Right cardiac atrium (tissue), 5 donors: Measurements from ENCODE around the gene COLQ. TPM values are rescaled to one million over a fixed set of nuclear protein-coding genes. Genes with fewer than 3 reads are reported as not detected.

Source experiments
- ATAC-seq, 2 donors: fragments of 200-7000 bp; cut with Tn5 transposase; one replicate each; pipeline versions ENCODE4 v1.8.0 to v1.9.1; 2020; ENCODE audit warnings: moderate library complexity in 2 of 2, mild to moderate bottlenecking in 1 of 2
- DNase-seq, 3 donors: peaks; one replicate each; pipeline ENCODE4 v3.0.0-alpha.2; 2020
- H3K27ac ChIP-seq: one replicate; pipeline ENCODE4 v1.5.1; 2013; ENCODE audit warnings: mild to moderate bottlenecking, low read length, control low read depth, moderate library complexity
- H3K27me3 ChIP-seq: one replicate; pipeline ENCODE4 v1.6.1; 2013; ENCODE audit not compliant: control insufficient read depth, insufficient read depth
- H3K4me1 ChIP-seq: one replicate; pipeline ENCODE4 v1.6.1; 2013; ENCODE audit warnings: low read length; ENCODE audit not compliant: control insufficient read depth, insufficient read depth
- H3K4me3 ChIP-seq: one replicate; pipeline ENCODE4 v1.5.1; 2013; ENCODE audit warnings: low read length, control low read depth
- H3K9me3 ChIP-seq: one replicate; pipeline ENCODE4 v1.6.1; 2013; ENCODE audit warnings: low read length; ENCODE audit not compliant: control insufficient read depth
- WGBS: extraction: QIAGEN DNeasy Blood & Tissue Kit; methylation state at CpG from one replicate; pipeline ENCODE4 v1.1.7; 2013; 5-methylcytosine and 5-hydroxymethylcytosine counted together
- intact Hi-C, 4 donors: fragments of 100-400 bp; cut with DNase I; formaldehyde crosslinking; loops; one replicate each; pipeline versions ENCODE4 v1.11.0 to v1.14.0; 2022 to 2023
- polyA plus RNA-seq: library from polyadenylated mRNA; stranded (reverse); fragments of 200-250 nt; gene quantifications from one replicate; pipeline ENCODE4 v1.2.3, GENCODE V29; 2013
- total RNA-seq, 4 donors: library from RNA; stranded (reverse); fragmentation: NEBNext Ultra II Directional; extraction: Animal tissue kit (Norgen Biotek cat#: 25700); gene quantifications; one replicate each; pipeline ENCODE4 v1.2.1, GENCODE V29; 2021
- donor health status: healthy with polysubstance abuse.
- donor health status: DM: no; HTN: yes; CAD: no.
- donor health status: DM: no; HTN: no; CAD: no.
- donor health status: DM: no; HTN: yes; CAD: no; lungs with severe emphysema.
- donor health status: DM: yes; HTN: yes; CAD: no.

COLQ gene
- total and polyA plus RNA-seq, 5 donors, result 1.7 to 18.9 (median 3.9) TPM

- no peak overlapping the region for H3K4me3 ChIP-seq
- intact Hi-C loops, result no loop called here
- no peak for DNase-seq
- no peaks in the 10 kb centered on the region for H3K9me3 ChIP-seq
- ATAC-seq, result no peak
- no peaks in the 10 kb centered on the region for H3K27me3 ChIP-seq
- 92% methylated on average over 7 of the region's 7 CpGs for WGBS
- no peaks in the 10 kb centered on the region for H3K4me1 ChIP-seq
- H3K27ac ChIP-seq, result no peak overlapping the region
Measured at GRCh38 chr3:15455756-15456155, 65.8 kb downstream of the COLQ start.

- ATAC-seq, result no peak
- no peaks in the 10 kb centered on the region for H3K4me1 ChIP-seq
- H3K27ac ChIP-seq, result no peak overlapping the region
- no peak for DNase-seq
- H3K27me3 ChIP-seq, result no peaks in the 10 kb centered on the region
- H3K9me3 ChIP-seq, result no peaks in the 10 kb centered on the region
- intact Hi-C loops, result no loop called here
- H3K4me3 ChIP-seq, result no peak overlapping the region
Measured at GRCh38 chr3:15454965-15455364, 66.5 kb downstream of the COLQ start.

GRCh38 chr3:15453991-15454625 is 67.4 kb downstream of the COLQ start:
- Histone ChIP-seq H3K27ac (no peak overlapping the region), H3K4me3 (no peak overlapping the region), H3K27me3 (no peaks in the 10 kb centered on the region), H3K4me1 (no peaks in the 10 kb centered on the region), H3K9me3 (no peaks in the 10 kb centered on the region)
- no peak for ATAC-seq
- WGBS, result 77% methylated on average over 9 of the region's 9 CpGs
- no peak for DNase-seq
- intact Hi-C loops, result no loop called here

DNA sequence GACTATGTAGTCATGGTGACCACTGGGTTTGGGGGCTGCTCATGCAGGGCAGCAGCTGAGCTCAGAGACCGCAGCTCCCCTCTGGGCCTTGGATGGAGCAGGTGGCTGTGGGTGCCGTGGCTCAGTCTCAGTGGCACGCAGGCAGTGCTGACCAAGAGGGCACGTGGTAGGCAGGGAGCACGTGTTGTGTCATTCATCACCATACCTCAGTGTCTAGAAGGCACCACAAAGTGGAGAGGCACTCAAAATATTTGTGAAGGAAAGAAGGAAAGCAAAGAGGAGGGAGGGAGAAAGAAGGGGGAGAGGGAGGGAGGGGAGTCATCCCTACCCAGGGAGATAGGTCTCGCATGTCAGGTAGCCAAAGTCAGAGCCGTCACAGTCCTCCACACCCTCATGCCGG is 68.0 kb downstream of the COLQ start:
- Histone ChIP-seq H3K4me1 (no peaks in the 10 kb centered on the region), H3K27me3 (no peaks in the 10 kb centered on the region), H3K4me3 (no peak overlapping the region), H3K27ac (no peak overlapping the region), H3K9me3 (no peaks in the 10 kb centered on the region)
- 88% methylated on average over 8 of the region's 8 CpGs for WGBS
- DNase-seq, result no peak
- peak in 1 of 2 donors; percentile 27 for ATAC-seq
- intact Hi-C loops, result no loop called here

- no peak for DNase-seq
- Histone ChIP-seq H3K27ac (no peak overlapping the region), H3K4me1 (no peaks in the 10 kb centered on the region), H3K27me3 (no peaks in the 10 kb centered on the region), H3K4me3 (no peak overlapping the region), H3K9me3 (no peaks in the 10 kb centered on the region)
- ATAC-seq, result no peak
- 93% methylated on average over 5 of the region's 5 CpGs for WGBS
- intact Hi-C loops, result no loop called here
Measured at GRCh38 chr3:15452961-15453360, 68.5 kb downstream of the COLQ start.

GRCh38 chr3:15452156-15452555 is 69.3 kb downstream of the COLQ start:
- Histone ChIP-seq H3K4me3 (no peak overlapping the region), H3K4me1 (no peaks in the 10 kb centered on the region), H3K27ac (no peak overlapping the region), H3K9me3 (no peaks in the 10 kb centered on the region), H3K27me3 (no peaks in the 10 kb centered on the region)
- DNase-seq (no peak), ATAC-seq (no peak)
- 84% methylated on average over 9 of the region's 9 CpGs for WGBS
- intact Hi-C loops, result no loop called here

DNA sequence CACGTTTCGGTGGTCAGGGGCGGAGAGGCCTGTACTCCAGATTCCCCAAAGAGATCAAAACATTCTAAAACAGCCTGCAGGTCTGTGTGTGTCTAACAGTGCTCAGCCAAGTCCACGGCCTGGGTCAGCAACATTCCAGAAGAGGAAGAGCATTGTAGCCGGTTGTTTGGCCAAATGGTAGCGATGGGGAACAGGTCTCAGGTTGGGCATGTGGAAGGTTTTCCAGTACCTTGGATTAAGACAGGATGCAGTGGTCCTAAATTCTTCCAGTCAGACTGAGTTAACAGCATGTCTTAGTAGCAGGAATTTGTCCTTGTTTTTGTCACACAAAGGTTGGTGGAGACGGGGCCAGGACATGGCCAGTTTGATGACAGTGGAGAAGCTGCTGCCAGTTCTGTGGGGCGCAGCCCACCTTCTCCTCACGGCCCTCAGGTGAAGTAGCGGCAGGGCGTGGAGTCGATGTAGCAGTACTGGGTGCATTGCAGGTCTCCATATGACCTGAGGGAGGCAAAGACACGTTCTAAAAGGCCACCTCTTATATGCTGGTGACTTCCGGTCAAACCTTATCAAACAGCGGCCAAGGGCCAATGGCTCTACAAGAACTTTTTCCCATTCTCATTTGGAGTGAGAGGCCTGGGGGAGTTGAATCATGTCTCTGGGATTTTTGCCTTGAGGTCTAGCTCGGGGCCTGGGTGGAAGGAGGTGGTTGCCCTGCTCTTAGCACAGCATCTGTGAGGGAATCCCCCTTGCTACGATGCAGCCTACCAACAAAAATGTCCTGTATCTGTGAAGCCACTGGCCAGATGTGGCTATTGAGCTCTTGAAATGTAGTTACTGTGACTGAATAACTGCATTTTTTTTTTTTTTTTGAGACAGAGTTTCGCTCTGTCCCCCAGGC is 70.0 kb downstream of the COLQ start:
- ATAC-seq (no peak), DNase-seq (no peak)
- H3K4me3 ChIP-seq, result no peak overlapping the region
- intact Hi-C loops, result no loop called here
- no peak overlapping the region for H3K27ac ChIP-seq
- H3K9me3 ChIP-seq, result no peaks in the 10 kb centered on the region
- no peaks in the 10 kb centered on the region for H3K27me3 ChIP-seq
- 91% methylated on average over 18 of the region's 18 CpGs for WGBS
- H3K4me1 ChIP-seq, result no peaks in the 10 kb centered on the region

- Histone ChIP-seq H3K27me3 (no peaks in the 10 kb centered on the region), H3K4me3 (no peak overlapping the region), H3K9me3 (no peaks in the 10 kb centered on the region), H3K4me1 (no peaks in the 10 kb centered on the region), H3K27ac (no peak overlapping the region)
- intact Hi-C loops, result no loop called here
- ATAC-seq, result no peak
- WGBS, result 93% methylated on average over 12 of the region's 12 CpGs
- no peak for DNase-seq
Measured at GRCh38 chr3:15450438-15451215, 70.9 kb downstream of the COLQ start.

GRCh38 chr3:15449489-15450224 is 71.8 kb downstream of the COLQ start:
- Histone ChIP-seq H3K4me3 (no peak overlapping the region), H3K27me3 (no peaks in the 10 kb centered on the region), H3K27ac (no peak overlapping the region), H3K4me1 (no peaks in the 10 kb centered on the region), H3K9me3 (no peaks in the 10 kb centered on the region)
- intact Hi-C loops, result no loop called here
- DNase-seq, result no peak
- no peak for ATAC-seq
- 86% methylated on average over 3 of the region's 3 CpGs for WGBS

GRCh38 chr3:15443826-15444524 is 77.5 kb downstream of the COLQ start:
- intact Hi-C loops, result no loop called here
- Histone ChIP-seq H3K27me3 (no peaks in the 10 kb centered on the region), H3K9me3 (no peaks in the 10 kb centered on the region), H3K27ac (no peak overlapping the region), H3K4me3 (no peak overlapping the region), H3K4me1 (no peaks in the 10 kb centered on the region)
- ATAC-seq (peak in 1 of 2 donors; percentile 32), DNase-seq (no peak)
- 78% methylated on average over 4 of the region's 4 CpGs for WGBS
